OCI-LY3 (cell line): Measurements from ENCODE around the gene GIMD1.
A peak's percentile ranks its signal among the peaks of the same experiment; 100 is the strongest.

ENCODE experiments used
- H2AFZ ChIP-seq: fragments of 200-600, 300-600 bp; shearing (Covaris generic); 2 replicates; pipeline ENCODE4 v1.6.0; 2014; ENCODE audit warnings: antibody characterized with exemption, low read depth, low read length
- H3K27ac ChIP-seq: fragments of 200-600, 300-600 bp; sonication (generic); 2 replicates; pipeline ENCODE4 v1.5.1; 2014; ENCODE audit warnings: mild to moderate bottlenecking, low read length, moderate library complexity, mixed read lengths
- H3K27me3 ChIP-seq: fragments of 200-600, 300-600 bp; sonication (generic); 2 replicates; pipeline ENCODE4 v1.6.1; 2014; ENCODE audit warnings: low read depth, low read length, mixed read lengths
- H3K36me3 ChIP-seq: fragments of 200-600, 300-600 bp; sonication (generic); replicated peaks from 2 replicates; pipeline ENCODE3; 2014; ENCODE audit warnings: low read depth, low read length, mixed read lengths
- H3K4me1 ChIP-seq: fragments of 300-600, 200-600 bp; sonication (generic); 2 replicates; pipeline ENCODE4 v1.6.1; 2014; ENCODE audit warnings: low read length, mixed read lengths
- H3K4me2 ChIP-seq: fragments of 200-600, 300-600 bp; sonication (generic); 2 replicates; pipeline ENCODE4 v1.6.1; 2014; ENCODE audit warnings: low read length, mixed read lengths
- H3K4me3 ChIP-seq: fragments of 300-600, 200-600 bp; sonication (generic); 2 replicates; pipeline ENCODE4 v1.5.1; 2014; ENCODE audit warnings: antibody characterized with exemption, mild to moderate bottlenecking, low read length, moderate library complexity
- H3K79me2 ChIP-seq: fragments of 300-600, 200-600 bp; shearing (Covaris generic); 2 replicates; pipeline ENCODE4 v1.6.1; 2014; ENCODE audit warnings: mild to moderate bottlenecking, low read length, mixed read lengths
- H3K9ac ChIP-seq: fragments of 300-600, 200-600 bp; shearing (Covaris generic); 2 replicates; pipeline ENCODE4 v1.6.0; 2014; ENCODE audit warnings: mild to moderate bottlenecking, low read length, moderate library complexity
- H3K9me3 ChIP-seq: fragments of 200-600, 300-600 bp; shearing (Covaris generic); 2 replicates; pipeline ENCODE4 v1.6.1; 2014; ENCODE audit warnings: low read length, mixed read lengths; ENCODE audit not compliant: insufficient read depth
- H4K20me1 ChIP-seq: fragments of 200-600, 300-600 bp; sonication (generic); 2 replicates; pipeline ENCODE4 v1.6.1; 2016; ENCODE audit warnings: low read length, mixed read lengths; ENCODE audit not compliant: insufficient read depth
- CTCF ChIP-seq: fragments of 200-600, 300-600 bp; sonication (generic); IDR thresholded peaks from 2 replicates; pipeline ENCODE4 v1.5.1; 2014; ENCODE audit warnings: antibody characterized with exemption, low read length, low read depth
- EZH2phosphoT487 ChIP-seq: fragments of 200-600 bp; shearing (Covaris generic); IDR thresholded peaks from 2 replicates; pipeline ENCODE4 v1.6.1; 2018; ENCODE audit warnings: antibody characterized with exemption, mixed run types, low read depth

Gene GIMD1

DNA sequence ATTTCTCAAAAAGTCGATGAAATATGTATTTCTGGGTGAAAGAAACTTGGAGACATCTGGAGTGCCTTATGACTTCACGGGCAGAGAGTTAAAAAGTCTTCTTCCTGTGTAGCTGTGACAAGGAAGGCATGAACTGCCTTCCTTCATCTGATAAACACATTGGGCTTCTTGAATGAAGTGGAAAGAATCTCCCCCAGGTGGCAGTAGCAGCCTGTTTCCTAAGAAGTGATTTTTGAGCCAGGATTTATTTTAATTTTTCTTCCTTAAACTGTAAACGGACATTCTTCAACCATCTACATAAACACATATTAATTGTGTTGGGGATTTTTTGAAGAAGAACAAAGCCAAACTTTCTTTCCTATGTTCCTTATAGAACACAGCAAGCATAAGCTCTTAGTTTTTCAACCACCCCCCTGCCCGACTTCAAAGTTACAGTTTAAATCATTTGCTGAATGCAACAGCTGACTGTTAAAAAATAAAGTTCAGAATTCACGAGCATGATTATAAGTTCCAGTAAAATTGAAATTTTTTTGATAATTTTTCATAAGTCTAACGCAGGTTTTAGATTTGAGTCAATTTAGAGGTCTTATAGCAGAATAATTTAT is 980 bp upstream of the GIMD1 start:
- TF ChIP-seq CTCF (peak; percentile 90), EZH2phosphoT487 (no peak)
- Histone ChIP-seq H3K4me2 (peak overlapping the region; percentile 55), H3K4me3 (peak overlapping the region; percentile 26), H3K9me3 (no peaks in the 10 kb centered on the region), H4K20me1 (no peaks in the 10 kb centered on the region), H3K9ac (no peak overlapping the region), H3K79me2 (no peaks in the 10 kb centered on the region), H3K36me3 (no peaks in the 10 kb centered on the region), H2AFZ (peak overlapping the region; percentile 58; the same call in 1 of the 2 replicates), H3K27me3 (0 out of 2 replicates have a peak, but pooled peaks cover 3% of the 10 kb centered on the region), H3K27ac (no peak overlapping the region), H3K4me1 (peaks cover 6% of the 10 kb centered on the region; the same call in 1 of the 2 replicates)

DNA sequence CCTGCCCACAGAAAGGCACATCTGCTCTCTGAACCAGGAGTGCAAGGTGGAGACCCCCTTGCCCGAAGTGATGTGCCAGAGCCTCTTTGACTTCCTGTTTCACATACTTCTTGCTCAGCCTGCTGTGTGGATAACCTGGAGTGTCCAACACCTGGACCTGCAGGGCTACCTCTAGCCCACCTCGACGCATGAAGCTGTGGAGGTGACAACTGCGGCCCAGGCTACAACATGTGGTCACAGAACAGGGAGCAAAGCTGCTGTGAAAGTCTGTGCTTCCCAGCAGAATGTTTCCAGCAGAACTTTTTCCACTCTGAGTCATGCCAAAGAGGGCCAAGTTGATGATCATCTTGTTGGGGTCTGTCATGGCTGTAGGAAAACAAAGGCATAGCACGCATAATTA is 1.5 kb downstream of the GIMD1 start:
- TF ChIP-seq CTCF (no peak), EZH2phosphoT487 (no peak)
- peaks cover 6% of the 10 kb centered on the region; the same call in 1 of the 2 replicates for H3K4me1 ChIP-seq
- H4K20me1 ChIP-seq = no peaks in the 10 kb centered on the region
- no peak overlapping the region for H3K9ac ChIP-seq
- H2AFZ ChIP-seq = no peak overlapping the region
- no peak overlapping the region for H3K4me2 ChIP-seq
- no peaks in the 10 kb centered on the region for H3K36me3 ChIP-seq
- no peak overlapping the region for H3K4me3 ChIP-seq
- no peaks in the 10 kb centered on the region for H3K9me3 ChIP-seq
- H3K27ac ChIP-seq = no peak overlapping the region
- H3K79me2 ChIP-seq = no peaks in the 10 kb centered on the region
- H3K27me3 ChIP-seq = no peaks in the 10 kb centered on the region

DNA sequence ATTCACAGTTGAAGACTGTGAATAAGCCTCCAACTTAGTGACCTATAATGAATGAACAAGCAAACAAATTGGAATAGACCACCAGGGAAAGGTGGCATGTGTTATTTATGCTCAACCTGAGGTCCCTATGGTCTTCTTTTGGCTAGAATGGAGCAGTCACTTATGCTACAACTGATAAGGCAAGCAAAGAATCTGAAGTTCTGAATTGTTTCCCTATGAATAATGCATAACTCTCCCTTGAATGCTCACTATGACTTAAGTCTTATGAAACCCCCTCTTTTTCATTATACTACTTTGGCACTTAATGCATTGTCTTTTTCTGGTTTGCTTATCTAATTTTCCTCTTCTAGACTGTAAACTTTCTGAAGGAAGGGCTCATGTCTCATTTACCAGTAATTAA is 2.6 kb downstream of the GIMD1 start:
- Histone ChIP-seq H3K79me2 (no peaks in the 10 kb centered on the region), H3K27me3 (no peaks in the 10 kb centered on the region), H3K27ac (no peak overlapping the region), H3K4me1 (peaks cover 6% of the 10 kb centered on the region; the same call in 1 of the 2 replicates), H3K4me3 (no peak overlapping the region), H3K9ac (no peak overlapping the region), H3K4me2 (no peak overlapping the region), H3K36me3 (no peaks in the 10 kb centered on the region), H2AFZ (no peak overlapping the region), H3K9me3 (no peaks in the 10 kb centered on the region), H4K20me1 (no peaks in the 10 kb centered on the region)
- TF ChIP-seq EZH2phosphoT487 = no peak
- no peak for TF ChIP-seq CTCF

- TF ChIP-seq CTCF (no peak), EZH2phosphoT487 (no peak)
- Histone ChIP-seq H3K27ac (no peak overlapping the region), H3K4me1 (peaks cover 6% of the 10 kb centered on the region; the same call in 1 of the 2 replicates), H3K27me3 (no peaks in the 10 kb centered on the region), H3K9me3 (no peaks in the 10 kb centered on the region), H3K4me2 (no peak overlapping the region), H3K9ac (no peak overlapping the region), H3K4me3 (no peak overlapping the region), H4K20me1 (no peaks in the 10 kb centered on the region), H2AFZ (no peak overlapping the region), H3K36me3 (no peaks in the 10 kb centered on the region), H3K79me2 (no peaks in the 10 kb centered on the region)
Observed at GRCh38 chr4:106365613-106366012, 3.0 kb downstream of the GIMD1 start.
